Posterior vena cava (tissue), 2 donors: ENCODE measurements around the gene PMPCA. TPM values are rescaled to one million over a fixed set of nuclear protein-coding genes. Genes with fewer than 3 reads are reported as not detected.

Source experiments
- DNase-seq: peaks from one replicate; pipeline ENCODE4 v3.0.0-alpha.2; 2020; ENCODE audit warnings: low spot score
- intact Hi-C, 2 donors: fragments of 100-400 bp; cut with DNase I; formaldehyde crosslinking; loops; one replicate each; pipeline versions ENCODE4 v1.14.1 to v1.14.2; 2022 to 2023
- long read RNA-seq, 2 donors: library from polyadenylated mRNA; unstranded; transcript quantifications; one replicate each; pipeline ENCODE4 v2.0.0, GENCODE V29; 2020 to 2021
- total RNA-seq, 2 donors: library from RNA; stranded (reverse); fragmentation: NEBNext Ultra II Directional; extraction: Animal tissue kit (Norgen Biotek cat#: 25700); gene quantifications; one replicate each; pipeline ENCODE4 v1.2.1, GENCODE V29; 2021
- donor health status: DM: yes; HTN: yes; CAD: no.
- donor health status: DM: yes; HTN: yes; CAD: no.

The PMPCA gene
- total RNA-seq: 10 to 100 TPM; 30.8 to 31.2 TPM
- long read RNA-seq, donor 1, transcript PMPCA-201 (13 exons, 2,174 nt): major isoform, 17 of 27 reads
- long read RNA-seq, donor 1, partial matches to known transcripts: 5 of 27 reads
- long read RNA-seq, donor 1, other reads (novel, unspliced or antisense): 5 of 27 reads
- long read RNA-seq, donor 2, transcript PMPCA-201 (13 exons, 2,174 nt): major isoform, 191 of 229 reads
- long read RNA-seq, donor 2, partial matches to known transcripts: 13 of 229 reads
- long read RNA-seq, donor 2, other reads (novel, unspliced or antisense): 24 of 229 reads

GRCh38 chr9:136410500-136411287, at the start of gene PMPCA, which contains the start of gene ENTR1:
TSS of gene PMPCA (plus strand) at chr9:136410658. CDS start at chr9:136410669, 11 bp downstream.
TSS of gene ENTR1 (minus strand) at chr9:136410614. CDS start at chr9:136410397, 217 bp downstream.
- intact Hi-C loops: no loop called here

GRCh38 chr9:136361047-136361753, 49.3 kb upstream of the PMPCA start:
- intact Hi-C loops: no loop called here
- DNase-seq: no peak

More at GRCh38 chr9:136410500-136411287, at the start of gene PMPCA, which contains the start of gene ENTR1:
- DNase-seq: peak; percentile 98

GRCh38 chr9:136361754-136362449, 48.6 kb upstream of the PMPCA start:
- no peak for DNase-seq
- intact Hi-C loops: no loop called here

- no peak for DNase-seq
- intact Hi-C loops: no loop called here
Observed at GRCh38 chr9:136362450-136362784, 48.0 kb upstream of the PMPCA start.

- intact Hi-C loops: no loop called here
- peak; percentile 99 for DNase-seq
Observed at GRCh38 chr9:136363106-136363948, 47.1 kb upstream of the PMPCA start, which contains the start of gene DNLZ. TSS of gene DNLZ (minus strand) at chr9:136363744. CDS start at chr9:136363714, 30 bp downstream.

- no peak for DNase-seq
- intact Hi-C loops: no loop called here
Observed at GRCh38 chr9:136363949-136364748, 46.3 kb upstream of the PMPCA start.

- intact Hi-C loops: no loop called here
- DNase-seq: no peak
Observed at GRCh38 chr9:136364942-136365774, 45.3 kb upstream of the PMPCA start.

- DNase-seq: no peak
Observed at GRCh38 chr9:136365775-136366222, 44.7 kb upstream of the PMPCA start.

GRCh38 chr9:136366826-136367225, 43.6 kb upstream of the PMPCA start:
- intact Hi-C loops: no loop called here

More at GRCh38 chr9:136365775-136366222, 44.7 kb upstream of the PMPCA start:
- intact Hi-C loops: no loop called here

GRCh38 chr9:136367296-136368145, 42.9 kb upstream of the PMPCA start:
- intact Hi-C loops: no loop called here
- no peak for DNase-seq

More at GRCh38 chr9:136366826-136367225, 43.6 kb upstream of the PMPCA start:
- no peak for DNase-seq

GRCh38 chr9:136368190-136368589, 42.3 kb upstream of the PMPCA start:
- intact Hi-C loops: no loop called here
- DNase-seq: no peak

GRCh38 chr9:136370037-136370436, 40.4 kb upstream of the PMPCA start:
- intact Hi-C loops: no loop called here

GRCh38 chr9:136370687-136371532, 39.5 kb upstream of the PMPCA start:
- DNase-seq: no peak
- intact Hi-C loops: no loop called here

More at GRCh38 chr9:136370037-136370436, 40.4 kb upstream of the PMPCA start:
- no peak for DNase-seq

GRCh38 chr9:136371533-136371880, 39.0 kb upstream of the PMPCA start:
- intact Hi-C loops: no loop called here
- DNase-seq: no peak

- no peak for DNase-seq
- intact Hi-C loops: no loop called here
Observed at GRCh38 chr9:136372006-136372405, 38.5 kb upstream of the PMPCA start.
